HEK293 (cell line): ENCODE results near the gene ARSH.

ENCODE experiments used
- CTCF ChIA-PET: fragments of 350-600 bp; formaldehyde crosslinking; extraction: SDS; loops from one replicate; lab custom pipeline; 2021; ENCODE audit warnings: antibody characterized with exemption; lab: Yijun Ruan, JAX
- POLR2A ChIA-PET: fragments of 300-600 bp; formaldehyde crosslinking; extraction: SDS; loops from one replicate; lab custom pipeline; 2020; ENCODE audit warnings: antibody characterized with exemption, inconsistent platforms; lab: Yijun Ruan, JAX
- H3K27ac ChIP-seq: fragments of 200-500 bp; sonication (Bioruptor generic); 2 replicates; pipeline ENCODE4 v1.5.1; 2014; ENCODE audit warnings: low read depth, low read length, control low read depth, inconsistent platforms; ENCODE audit errors: extremely low read depth
- H3K36me3 ChIP-seq, 2 experiments: fragments of 200-500 bp in 1 of 2; sonication (Bioruptor generic) in 1 of 2; 1 replicate in 1 of 2; 2 replicates in 1 of 2; pipeline ENCODE4 v1.5.1; 2014 to 2017; ENCODE audit warnings: inconsistent platforms in 2 of 2, low read length in 2 of 2; ENCODE audit not compliant: control insufficient read depth in 2 of 2, insufficient read depth in 1 of 2
- H3K4me1 ChIP-seq: fragments of 200-500 bp; sonication (Bioruptor generic); 2 replicates; pipeline ENCODE4 v1.5.1; 2014; ENCODE audit warnings: mild to moderate bottlenecking, low read length, inconsistent platforms; ENCODE audit not compliant: control insufficient read depth, insufficient read depth
- H3K4me3 ChIP-seq: 2 replicates; pipeline ENCODE4 v1.5.1; 2011; ENCODE audit warnings: low read depth, mild to moderate bottlenecking, control low read depth, low read length, moderate library complexity
- H3K9me3 ChIP-seq: fragments of 200-500 bp; sonication (Bioruptor generic); 2 replicates; pipeline ENCODE4 v1.5.1; 2014; ENCODE audit warnings: low read depth, low read length, inconsistent platforms; ENCODE audit not compliant: control insufficient read depth, insufficient read depth
- BCL11A ChIP-seq: fragments of 450-650 bp; formaldehyde crosslinking; IDR thresholded peaks from 2 replicates; pipeline ENCODE4 v1.5.1; 2016; ENCODE audit warnings: low read depth, missing biosample characterization, missing genetic modification characterization
- EGR2 ChIP-seq: fragments of 450-650 bp; formaldehyde crosslinking; IDR thresholded peaks from 2 replicates; pipeline ENCODE4 v1.5.1; 2016; ENCODE audit warnings: low read depth, missing biosample characterization, missing genetic modification characterization
- HOXA7 ChIP-seq: sonication (generic); formaldehyde crosslinking; IDR thresholded peaks from 2 replicates; pipeline ENCODE4 v1.8.1; 2022; ENCODE audit warnings: missing genetic modification reagents, borderline replicate concordance
- MEIS1 ChIP-seq: sonication (generic); formaldehyde crosslinking; IDR thresholded peaks from 2 replicates; pipeline ENCODE4 v1.8.1; 2022; ENCODE audit warnings: missing genetic modification reagents, mild to moderate bottlenecking, borderline replicate concordance
- MYNN ChIP-seq: fragments of 450-650 bp; formaldehyde crosslinking; IDR thresholded peaks from 2 replicates; pipeline ENCODE4 v1.5.1; 2016; ENCODE audit warnings: missing biosample characterization, missing genetic modification characterization, borderline replicate concordance
- PATZ1 ChIP-seq: fragments of 450-650 bp; formaldehyde crosslinking; IDR thresholded peaks from 2 replicates; pipeline ENCODE4 v1.5.1; 2016; ENCODE audit warnings: missing biosample characterization, missing genetic modification characterization
- ZNF121 ChIP-seq: fragments of 450-650 bp; formaldehyde crosslinking; IDR thresholded peaks from 2 replicates; pipeline ENCODE4 v1.5.1; 2016; ENCODE audit warnings: missing biosample characterization, missing genetic modification characterization
- ZNF211 ChIP-seq: fragments of 450-650 bp; formaldehyde crosslinking; IDR thresholded peaks from 2 replicates; pipeline ENCODE4 v1.5.1; 2016; ENCODE audit warnings: low read depth, missing biosample characterization, missing genetic modification characterization
- ZNF221 ChIP-seq: fragments of 450-650 bp; formaldehyde crosslinking; IDR thresholded peaks from 2 replicates; pipeline ENCODE4 v1.5.1; 2017; ENCODE audit warnings: missing biosample characterization, missing genetic modification characterization, borderline replicate concordance
- ZNF266 ChIP-seq: fragments of 450-650 bp; formaldehyde crosslinking; IDR thresholded peaks from 2 replicates; pipeline ENCODE4 v1.5.1; 2016; ENCODE audit warnings: missing biosample characterization, missing genetic modification characterization, low read depth
- ZNF366 ChIP-seq: fragments of 450-650 bp; formaldehyde crosslinking; conservative IDR thresholded peaks from 2 replicates; pipeline ENCODE4 v1.5.1; 2016; ENCODE audit warnings: missing biosample characterization, missing genetic modification characterization
- ZNF585B ChIP-seq: fragments of 450-650 bp; formaldehyde crosslinking; IDR thresholded peaks from 2 replicates; pipeline ENCODE4 v1.5.1; 2016; ENCODE audit warnings: missing biosample characterization, missing genetic modification characterization
- ZNF624 ChIP-seq: fragments of 450-650 bp; formaldehyde crosslinking; IDR thresholded peaks from 2 replicates; pipeline ENCODE4 v1.5.1; 2017; ENCODE audit warnings: missing biosample characterization, missing genetic modification characterization
- ZNF629 ChIP-seq: fragments of 450-650 bp; formaldehyde crosslinking; IDR thresholded peaks from 2 replicates; pipeline ENCODE4 v1.5.1; 2017; ENCODE audit warnings: missing biosample characterization, missing genetic modification characterization
- ZNF670 ChIP-seq: fragments of 450-650 bp; formaldehyde crosslinking; IDR thresholded peaks from 2 replicates; pipeline ENCODE4 v1.5.1; 2016; ENCODE audit warnings: missing biosample characterization, missing genetic modification characterization, low read depth
- ZNF677 ChIP-seq: fragments of 450-650 bp; IDR thresholded peaks from 2 replicates; pipeline ENCODE4 v1.5.0; 2018; ENCODE audit warnings: missing biosample characterization, mild to moderate bottlenecking, missing genetic modification characterization, moderate library complexity
- TF ChIP-seq, protein P1 (sequence below): fragments of 450-650 bp; formaldehyde crosslinking; IDR thresholded peaks from 2 replicates; pipeline ENCODE4 v1.5.1; 2016; ENCODE audit warnings: missing biosample characterization, missing genetic modification characterization
- TF ChIP-seq, protein P2 (sequence below): fragments of 450-650 bp; formaldehyde crosslinking; IDR thresholded peaks from 2 replicates; pipeline ENCODE4 v1.5.1; 2017; ENCODE audit warnings: missing biosample characterization, missing genetic modification characterization
- TF ChIP-seq, protein P3 (sequence below): IDR thresholded peaks from 2 replicates; pipeline ENCODE4 v1.6.1; 2011; ENCODE audit warnings: mild to moderate bottlenecking, low read depth, low read length, borderline replicate concordance

ARSH gene

DNA sequence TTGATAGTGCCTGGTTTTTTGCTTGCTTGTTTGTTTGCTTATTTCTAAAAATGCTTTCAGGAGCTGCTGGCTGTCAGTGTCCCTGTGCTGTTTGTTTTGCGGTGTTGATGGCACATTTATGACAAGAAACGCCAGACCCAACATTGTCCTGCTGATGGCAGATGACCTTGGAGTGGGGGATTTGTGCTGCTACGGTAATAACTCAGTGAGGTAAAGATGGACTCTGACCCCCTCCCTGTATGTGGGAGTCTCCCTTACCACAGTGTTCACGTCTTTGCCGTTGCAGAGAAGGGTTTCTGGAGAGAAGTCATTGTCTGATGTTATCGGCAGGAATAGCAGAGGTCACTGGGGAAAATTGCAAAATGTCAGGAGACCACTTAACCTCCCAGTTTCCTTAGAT, at the start of gene ARSH:
TSS of gene ARSH (plus strand) at position 52 of the 400 bp plus-strand sequence. CDS start at position 119, 67 bp downstream.
- Histone ChIP-seq H3K36me3 (no peaks in the 10 kb centered on the region), H3K4me1 (no peaks in the 10 kb centered on the region), H3K27ac (no peak within 1 kb of the TSS), H3K9me3 (no peaks in the 10 kb centered on the region), H3K4me3 (no peak within 1 kb of the TSS)
- TF ChIP-seq ZNF221 (no peak), ZNF366 (no peak), MYNN (tag by site-specific recombination) (no peak), ZNF585B (tag by site-specific recombination) (no peak), ZNF670 (tag by site-specific recombination) (no peak), PATZ1 (tag by site-specific recombination) (no peak)
- TF ChIP-seq, protein P1, sequence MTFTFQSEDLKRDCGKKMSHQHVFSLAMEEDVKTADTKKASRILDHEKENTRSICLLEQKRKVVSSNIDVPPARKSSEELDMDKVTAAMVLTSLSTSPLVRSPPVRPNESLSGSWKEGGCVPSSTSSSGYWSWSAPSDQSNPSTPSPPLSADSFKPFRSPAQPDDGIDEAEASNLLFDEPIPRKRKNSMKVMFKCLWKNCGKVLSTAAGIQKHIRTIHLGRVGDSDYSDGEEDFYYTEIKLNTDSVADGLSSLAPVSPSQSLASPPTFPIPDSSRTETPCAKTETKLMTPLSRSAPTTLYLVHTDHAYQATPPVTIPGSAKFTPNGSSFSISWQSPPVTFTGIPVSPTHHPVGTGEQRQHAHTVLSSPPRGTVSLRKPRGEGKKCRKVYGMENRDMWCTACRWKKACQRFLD (tag by site-specific recombination): no peak
- CTCF ChIA-PET: no interaction called here
- POLR2A ChIA-PET: no interaction called here

DNA sequence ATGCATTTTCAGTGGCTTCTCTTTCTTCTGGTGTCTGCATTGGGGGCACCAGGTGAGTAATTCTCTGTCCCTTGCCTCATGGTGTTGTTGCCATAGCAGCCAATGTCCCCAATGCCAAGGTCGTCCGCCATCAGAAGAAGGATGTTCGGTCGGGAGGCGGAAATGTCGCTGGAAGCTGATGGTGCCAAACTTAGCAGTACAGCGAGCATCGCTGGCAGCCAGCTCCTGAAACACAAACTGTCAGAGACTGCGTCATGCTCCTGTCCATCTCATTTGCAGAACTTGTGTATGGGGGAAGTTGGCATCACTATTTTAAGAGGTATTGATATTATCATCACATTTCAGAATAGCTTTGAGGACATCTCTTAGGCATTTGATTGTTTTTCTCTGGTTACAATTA, 48.1 kb upstream of the ARSH start:
- POLR2A ChIA-PET: no interaction called here
- TF ChIP-seq ZNF211 (tag by site-specific recombination): no peak
- TF ChIP-seq, protein P2, sequence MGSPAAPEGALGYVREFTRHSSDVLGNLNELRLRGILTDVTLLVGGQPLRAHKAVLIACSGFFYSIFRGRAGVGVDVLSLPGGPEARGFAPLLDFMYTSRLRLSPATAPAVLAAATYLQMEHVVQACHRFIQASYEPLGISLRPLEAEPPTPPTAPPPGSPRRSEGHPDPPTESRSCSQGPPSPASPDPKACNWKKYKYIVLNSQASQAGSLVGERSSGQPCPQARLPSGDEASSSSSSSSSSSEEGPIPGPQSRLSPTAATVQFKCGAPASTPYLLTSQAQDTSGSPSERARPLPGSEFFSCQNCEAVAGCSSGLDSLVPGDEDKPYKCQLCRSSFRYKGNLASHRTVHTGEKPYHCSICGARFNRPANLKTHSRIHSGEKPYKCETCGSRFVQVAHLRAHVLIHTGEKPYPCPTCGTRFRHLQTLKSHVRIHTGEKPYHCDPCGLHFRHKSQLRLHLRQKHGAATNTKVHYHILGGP: no peak
- TF ChIP-seq, protein P3, sequence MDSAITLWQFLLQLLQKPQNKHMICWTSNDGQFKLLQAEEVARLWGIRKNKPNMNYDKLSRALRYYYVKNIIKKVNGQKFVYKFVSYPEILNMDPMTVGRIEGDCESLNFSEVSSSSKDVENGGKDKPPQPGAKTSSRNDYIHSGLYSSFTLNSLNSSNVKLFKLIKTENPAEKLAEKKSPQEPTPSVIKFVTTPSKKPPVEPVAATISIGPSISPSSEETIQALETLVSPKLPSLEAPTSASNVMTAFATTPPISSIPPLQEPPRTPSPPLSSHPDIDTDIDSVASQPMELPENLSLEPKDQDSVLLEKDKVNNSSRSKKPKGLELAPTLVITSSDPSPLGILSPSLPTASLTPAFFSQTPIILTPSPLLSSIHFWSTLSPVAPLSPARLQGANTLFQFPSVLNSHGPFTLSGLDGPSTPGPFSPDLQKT: no peak
- TF ChIP-seq ZNF629: no peak
- TF ChIP-seq ZNF677: no peak
- TF ChIP-seq MEIS1 (CRISPR knock-in tag): no peak
- TF ChIP-seq BCL11A (tag by site-specific recombination): no peak
- no peak for TF ChIP-seq ZNF624 (tag by site-specific recombination)
- no peak for TF ChIP-seq HOXA7 (CRISPR knock-in tag)
- no peak for TF ChIP-seq ZNF121 (tag by site-specific recombination)
- no peak for TF ChIP-seq EGR2 (tag by site-specific recombination)
- TF ChIP-seq ZNF266 (tag by site-specific recombination): no peak
- H3K36me3 ChIP-seq: no peaks in the 10 kb centered on the region
- H3K27ac ChIP-seq: no peak overlapping the region
- no peaks in the 10 kb centered on the region for H3K4me1 ChIP-seq
- CTCF ChIA-PET: no interaction called here
- H3K4me3 ChIP-seq: no peak overlapping the region
- no peaks in the 10 kb centered on the region for H3K9me3 ChIP-seq
